GM23248 (cell line): ENCODE results near the gene ALPK3.

Experiments used
- EZH2 ChIP-seq: fragments of 200-600 bp; sonication (generic); IDR thresholded peaks from 2 replicates; pipeline ENCODE4 v1.6.1; 2018; ENCODE audit warnings: antibody characterized with exemption, mild to moderate bottlenecking; ENCODE audit not compliant: insufficient read depth, poor library complexity, severe bottlenecking
- EZH2phosphoT487 ChIP-seq: fragments of 200-600 bp; sonication (generic); IDR thresholded peaks from 2 replicates; pipeline ENCODE4 v1.6.1; 2018; ENCODE audit warnings: antibody characterized with exemption, moderate library complexity, mild to moderate bottlenecking, low read depth; ENCODE audit not compliant: insufficient read depth

DNA sequence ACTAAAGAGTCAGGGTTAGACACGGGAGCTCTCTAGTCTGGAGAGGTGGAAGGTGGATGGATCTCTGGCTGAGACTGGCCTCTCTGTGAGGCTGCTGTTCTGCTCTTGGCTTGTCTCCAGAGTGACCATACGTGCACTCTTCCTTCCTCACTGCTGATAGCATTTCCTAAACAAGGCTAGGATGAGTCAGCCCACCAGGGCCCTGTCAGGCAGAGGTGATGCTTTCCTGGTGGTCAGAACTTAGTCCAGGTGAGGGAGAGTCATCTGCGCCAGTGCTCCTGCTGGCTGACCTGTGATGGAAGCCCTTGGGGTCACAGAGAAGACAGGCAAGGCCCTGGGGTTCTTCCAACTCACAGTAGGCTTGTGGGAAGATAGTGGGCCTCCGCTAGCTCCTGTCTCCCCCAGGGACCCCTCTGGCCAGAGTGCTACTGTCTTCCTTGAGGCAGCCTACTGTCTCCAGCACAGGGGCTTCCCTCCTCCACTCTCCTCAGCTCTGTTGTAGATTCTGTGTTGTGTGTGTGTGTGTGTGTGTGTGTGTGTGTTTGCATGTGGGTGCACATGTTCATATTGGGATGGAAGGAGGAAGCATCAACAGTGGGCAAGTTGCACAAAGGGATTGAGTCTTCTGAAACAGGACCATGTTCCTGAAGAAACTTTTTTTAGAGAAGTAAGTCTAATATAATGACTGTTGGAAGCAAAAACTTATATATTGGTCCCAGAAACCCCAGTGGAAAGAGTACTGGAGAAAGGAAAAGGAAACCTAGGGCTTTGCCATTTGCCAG is 16.5 kb downstream of the ALPK3 start:
- TF ChIP-seq EZH2 = no peak
- no peak for TF ChIP-seq EZH2phosphoT487
